Neural progenitor cell (in vitro differentiated cells): Measurements from ENCODE around the gene TSPAN3.

Source experiments
- EZH2 ChIP-seq: fragments of 200-600 bp; sonication (generic); IDR thresholded peaks from 2 replicates; pipeline ENCODE4 v1.6.1; 2017; ENCODE audit warnings: antibody characterized with exemption, mild to moderate bottlenecking, moderate library complexity
- TF ChIP-seq, protein P1 (sequence below): fragments of 200-600 bp; sonication (generic); IDR thresholded peaks from 2 replicates; pipeline ENCODE4 v1.5.1; 2017; ENCODE audit warnings: antibody characterized with exemption, mild to moderate bottlenecking

DNA sequence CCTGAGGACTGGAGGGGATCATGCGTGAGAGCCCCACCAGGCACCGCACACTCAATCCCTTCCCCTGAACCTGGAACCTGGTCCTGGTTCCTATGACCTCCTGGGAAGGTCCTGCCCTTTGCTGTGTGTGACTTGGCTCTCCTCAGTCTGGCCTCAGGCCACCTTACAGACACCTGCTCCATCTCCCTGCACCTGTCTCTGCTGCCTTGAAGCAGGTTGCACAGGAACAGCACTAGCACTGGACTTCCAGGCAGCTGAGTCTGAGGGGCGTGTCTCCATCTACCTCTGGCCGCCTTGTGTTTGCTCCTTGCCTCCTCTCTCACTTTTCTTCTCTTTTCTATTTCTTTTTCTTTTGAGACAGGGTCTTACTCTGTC is 60.6 kb downstream of the TSPAN3 start:
- TF ChIP-seq, protein P1, sequence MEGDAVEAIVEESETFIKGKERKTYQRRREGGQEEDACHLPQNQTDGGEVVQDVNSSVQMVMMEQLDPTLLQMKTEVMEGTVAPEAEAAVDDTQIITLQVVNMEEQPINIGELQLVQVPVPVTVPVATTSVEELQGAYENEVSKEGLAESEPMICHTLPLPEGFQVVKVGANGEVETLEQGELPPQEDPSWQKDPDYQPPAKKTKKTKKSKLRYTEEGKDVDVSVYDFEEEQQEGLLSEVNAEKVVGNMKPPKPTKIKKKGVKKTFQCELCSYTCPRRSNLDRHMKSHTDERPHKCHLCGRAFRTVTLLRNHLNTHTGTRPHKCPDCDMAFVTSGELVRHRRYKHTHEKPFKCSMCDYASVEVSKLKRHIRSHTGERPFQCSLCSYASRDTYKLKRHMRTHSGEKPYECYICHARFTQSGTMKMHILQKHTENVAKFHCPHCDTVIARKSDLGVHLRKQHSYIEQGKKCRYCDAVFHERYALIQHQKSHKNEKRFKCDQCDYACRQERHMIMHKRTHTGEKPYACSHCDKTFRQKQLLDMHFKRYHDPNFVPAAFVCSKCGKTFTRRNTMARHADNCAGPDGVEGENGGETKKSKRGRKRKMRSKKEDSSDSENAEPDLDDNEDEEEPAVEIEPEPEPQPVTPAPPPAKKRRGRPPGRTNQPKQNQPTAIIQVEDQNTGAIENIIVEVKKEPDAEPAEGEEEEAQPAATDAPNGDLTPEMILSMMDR, result no peak
- TF ChIP-seq EZH2, result no peak
